AG04449 (cell line): ENCODE measurements around the gene SLC9A9.

Source experiments
- CTCF ChIA-PET: fragments of 350-600 bp; formaldehyde crosslinking; extraction: SDS; loops from one replicate; lab custom pipeline; 2021; ENCODE audit warnings: antibody characterized with exemption; lab: Yijun Ruan, JAX
- POLR2A ChIA-PET: fragments of 400-600, 350-600 bp; formaldehyde crosslinking; extraction: SDS; loops from one replicate; lab custom pipeline; 2020; ENCODE audit warnings: antibody characterized with exemption, inconsistent platforms; lab: Yijun Ruan, JAX
- DNase-seq: peaks from one replicate; pipeline ENCODE4 v3.0.0-alpha.2; 2010; ENCODE audit warnings: low read depth, low spot score
- H3K4me3 ChIP-seq: 2 replicates; pipeline ENCODE4 v1.5.1; 2011; ENCODE audit warnings: low read depth, mild to moderate bottlenecking, control low read depth, low read length
- CTCF ChIP-seq: IDR thresholded peaks from one replicate; pipeline ENCODE4 v1.5.1; 2011; ENCODE audit warnings: mild to moderate bottlenecking, moderate library complexity, low read length, control low read depth, inconsistent platforms; ENCODE audit not compliant: insufficient read depth; ENCODE audit errors: missing control alignments

SLC9A9 gene

DNA sequence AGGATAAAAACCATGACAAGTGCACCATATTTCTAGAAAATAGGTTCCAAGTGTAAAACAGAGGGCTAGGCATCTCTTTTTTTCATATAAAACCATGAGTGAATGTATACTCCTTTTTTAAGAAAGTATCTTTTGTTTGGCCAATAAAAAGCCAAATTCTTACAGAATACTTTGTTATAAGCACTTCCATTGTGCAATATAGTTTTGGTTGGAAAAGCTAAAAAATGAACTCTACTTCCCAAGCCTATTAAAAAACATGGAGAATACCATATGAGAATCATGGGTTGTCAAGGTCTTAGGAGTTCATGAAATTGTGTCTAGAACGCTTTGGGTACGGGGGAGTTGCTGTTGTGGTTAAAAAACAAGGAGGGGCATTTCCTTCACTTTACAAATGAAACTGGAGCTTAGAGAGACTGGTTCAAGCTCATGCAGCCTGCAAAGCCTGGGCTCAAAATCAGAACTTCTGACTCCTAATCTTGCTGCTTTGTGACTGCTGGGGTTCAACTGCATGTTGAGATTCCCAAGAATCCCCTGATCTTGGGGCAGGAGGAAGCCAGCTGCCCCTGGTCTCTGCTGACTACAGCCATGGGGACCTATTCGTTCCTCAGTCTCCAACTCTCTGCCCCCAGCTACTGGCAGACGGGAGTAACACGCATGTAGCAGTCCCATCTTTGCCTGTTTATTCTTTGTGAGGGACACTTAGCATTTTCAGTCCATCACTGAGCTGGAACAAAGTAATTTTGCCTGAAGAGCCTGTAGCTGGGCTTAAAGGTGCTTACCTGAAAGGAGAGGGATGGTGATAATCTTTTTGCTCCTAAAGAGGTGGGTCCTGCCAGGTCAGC is 499.6 kb downstream of the SLC9A9 start:
- ChIA-PET CTCF (interaction anchor here (1.9 kb wide), 1 partner anchor 228 kb away, joined by 9 read pairs; no protein-coding TSS in a partner anchor), POLR2A (no interaction called here)
- no peak for DNase-seq
- peak; percentile 38 for TF ChIP-seq CTCF
- H3K4me3 ChIP-seq: no peak overlapping the region

- TF ChIP-seq CTCF: no peak
- no peak for DNase-seq
- POLR2A ChIA-PET: no interaction called here
- CTCF ChIA-PET: no interaction called here
- no peak overlapping the region for H3K4me3 ChIP-seq
Measured at GRCh38 chr3:143344516-143345165, 503.6 kb downstream of the SLC9A9 start.

DNA sequence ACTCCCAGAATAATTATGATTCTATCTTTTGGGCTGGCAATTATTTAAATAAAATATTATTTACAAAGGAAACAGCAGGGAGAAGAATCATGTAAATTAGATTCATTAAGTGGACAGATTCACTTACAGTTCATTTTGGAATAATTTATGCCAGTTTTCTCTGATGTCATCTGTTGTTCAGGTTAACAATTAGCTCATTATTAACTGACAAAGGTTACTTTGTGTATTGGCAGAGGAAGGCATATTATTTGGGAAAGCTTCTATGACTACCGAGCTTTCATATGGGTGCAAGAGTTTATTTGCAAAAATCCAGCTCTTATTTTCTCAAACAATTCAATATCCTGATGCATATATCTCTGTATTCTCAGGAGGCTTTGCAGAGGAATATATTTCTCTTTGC is 504.3 kb downstream of the SLC9A9 start:
- ChIA-PET CTCF (no interaction called here), POLR2A (no interaction called here)
- no peak for TF ChIP-seq CTCF
- no peak overlapping the region for H3K4me3 ChIP-seq
- DNase-seq: no peak

- no peak for DNase-seq
- no peak overlapping the region for H3K4me3 ChIP-seq
- TF ChIP-seq CTCF: no peak
- CTCF ChIA-PET: interaction anchor here (0.6 kb wide), 1 partner anchor 9 kb away, joined by 3 read pairs; no protein-coding TSS in a partner anchor
- POLR2A ChIA-PET: no interaction called here
Measured at GRCh38 chr3:143343031-143343430, 505.2 kb downstream of the SLC9A9 start.

GRCh38 chr3:143339451-143339850 is 508.8 kb downstream of the SLC9A9 start:
- DNase-seq: no peak
- ChIA-PET POLR2A (no interaction called here), CTCF (no interaction called here)
- TF ChIP-seq CTCF: no peak
- H3K4me3 ChIP-seq: no peak overlapping the region

DNA sequence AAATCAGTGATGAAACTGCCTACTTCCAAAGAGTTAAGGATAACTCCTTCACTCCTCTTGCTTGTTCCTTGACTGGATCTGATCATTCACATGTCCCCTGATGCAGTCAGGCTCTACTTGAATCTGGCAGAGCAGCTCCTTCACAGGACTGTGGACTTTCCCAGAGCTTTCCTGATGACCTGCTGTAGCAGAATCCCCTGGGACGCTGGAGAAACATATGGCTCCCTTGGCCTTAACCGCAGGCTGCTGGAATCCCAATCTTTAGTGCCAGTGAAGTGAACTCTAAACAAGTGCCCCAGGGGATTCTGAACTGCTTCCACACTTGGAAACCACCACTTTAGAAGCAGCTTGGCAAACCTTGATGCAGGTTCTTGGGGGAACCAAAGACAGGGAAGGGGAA is 510.9 kb downstream of the SLC9A9 start:
- TF ChIP-seq CTCF: no peak
- CTCF ChIA-PET: no interaction called here
- POLR2A ChIA-PET: no interaction called here
- no peak for DNase-seq
- H3K4me3 ChIP-seq: no peak overlapping the region
